ENCODE data around the gene CORO2B.

DNA sequence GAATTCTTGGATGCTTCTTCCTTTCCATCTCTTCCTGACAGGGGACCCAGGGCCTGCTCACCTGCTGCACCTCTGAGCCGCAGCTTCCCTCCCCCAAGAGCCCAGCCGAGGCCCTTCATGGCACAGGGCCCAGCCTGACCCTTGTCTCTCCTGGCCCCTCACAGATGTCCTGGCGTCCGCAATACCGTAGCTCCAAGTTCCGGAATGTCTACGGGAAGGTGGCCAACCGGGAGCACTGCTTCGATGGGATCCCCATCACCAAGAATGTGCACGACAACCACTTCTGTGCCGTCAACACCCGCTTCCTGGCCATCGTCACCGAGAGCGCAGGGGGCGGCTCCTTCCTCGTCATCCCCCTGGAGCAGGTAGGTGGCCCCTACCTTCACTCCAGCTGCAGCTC lies 66.2 kb downstream of the CORO2B start:
- TF ChIP-seq, protein P1, sequence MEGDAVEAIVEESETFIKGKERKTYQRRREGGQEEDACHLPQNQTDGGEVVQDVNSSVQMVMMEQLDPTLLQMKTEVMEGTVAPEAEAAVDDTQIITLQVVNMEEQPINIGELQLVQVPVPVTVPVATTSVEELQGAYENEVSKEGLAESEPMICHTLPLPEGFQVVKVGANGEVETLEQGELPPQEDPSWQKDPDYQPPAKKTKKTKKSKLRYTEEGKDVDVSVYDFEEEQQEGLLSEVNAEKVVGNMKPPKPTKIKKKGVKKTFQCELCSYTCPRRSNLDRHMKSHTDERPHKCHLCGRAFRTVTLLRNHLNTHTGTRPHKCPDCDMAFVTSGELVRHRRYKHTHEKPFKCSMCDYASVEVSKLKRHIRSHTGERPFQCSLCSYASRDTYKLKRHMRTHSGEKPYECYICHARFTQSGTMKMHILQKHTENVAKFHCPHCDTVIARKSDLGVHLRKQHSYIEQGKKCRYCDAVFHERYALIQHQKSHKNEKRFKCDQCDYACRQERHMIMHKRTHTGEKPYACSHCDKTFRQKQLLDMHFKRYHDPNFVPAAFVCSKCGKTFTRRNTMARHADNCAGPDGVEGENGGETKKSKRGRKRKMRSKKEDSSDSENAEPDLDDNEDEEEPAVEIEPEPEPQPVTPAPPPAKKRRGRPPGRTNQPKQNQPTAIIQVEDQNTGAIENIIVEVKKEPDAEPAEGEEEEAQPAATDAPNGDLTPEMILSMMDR (IDR thresholded peaks at IDR 0.05), result no peak
- no peak for TF ChIP-seq POLR2A (IDR thresholded peaks at IDR 0.05)

Data from uterus (tissue), 2 donors.